K562 (cell line): ENCODE results near the gene FBXL3. TPM values are rescaled to one million over a fixed set of nuclear protein-coding genes. Genes with fewer than 3 reads are reported as not detected.

Source experiments
- ATAC-seq: fragments of 200-7000 bp; cut with Tn5 transposase; 3 replicates; pipeline ENCODE4 v1.9.1; 2020; ENCODE audit warnings: moderate library complexity
- Bru-seq: library from RNA; stranded (reverse); fragments of 400-500 nt; gene quantifications from one replicate; lab custom pipeline; 2021; lab: Mats Ljungman, UMichigan
- BruChase-seq, 2 experiments: library from RNA; stranded (reverse); fragments of 400-500 nt; gene quantifications; one replicate each; lab custom pipeline; 2021; lab: Mats Ljungman, UMichigan
- BruUV-seq: library from RNA; stranded (reverse); fragments of 400-500 nt; replicated peaks from 2 replicates; lab custom pipeline; 2021; lab: Mats Ljungman, UMichigan
- CTCF ChIA-PET: fragments of 300-600 bp; formaldehyde crosslinking; extraction: SDS; loops from one replicate; lab custom pipeline; 2021; ENCODE audit warnings: low intra/inter-chr PET ratio; lab: Yijun Ruan, JAX
- POLR2A ChIA-PET: fragments of 300-600, 350-650 bp; sonication (Branson Sonifier 250); formaldehyde crosslinking; extraction: SDS; loops from one replicate; lab custom pipeline; 2021; ENCODE audit warnings: antibody characterized with exemption, inconsistent platforms; lab: Yijun Ruan, JAX
- DNase-seq, 4 experiments: peaks; one replicate each; pipeline versions ENCODE4 v3.0.0 to v3.0.0-alpha.2; 2011 to 2018; ENCODE audit warnings: low spot score in 3 of 4, mixed read lengths in 3 of 4; ENCODE audit errors: extremely low read depth in 1 of 4
- FAIRE-seq: peaks from 2 replicates; lab custom pipeline; 2011; peaks lifted over from hg19 to GRCh38; lab: Jason Lieb, UNC
- H2AFZ ChIP-seq: 2 replicates; pipeline ENCODE4 v1.6.0; 2011; ENCODE audit warnings: low read depth, low read length, control low read depth, inconsistent platforms
- H3K27ac ChIP-seq: fragments of 200-600 bp; 3 replicates; pipeline ENCODE4 v1.8.0; 2011; ENCODE audit warnings: low read depth, mild to moderate bottlenecking, control low read depth, inconsistent platforms, low read length, moderate library complexity, mixed read lengths; ENCODE audit errors: extremely low read depth
- H3K27me3 ChIP-seq, 2 experiments: fragments of 300-600 bp in 1 of 2; 2 replicates in 1 of 2; 3 replicates in 1 of 2; pipeline versions ENCODE4 v1.6.0 to v1.8.0; 2011; ENCODE audit warnings: inconsistent platforms in 2 of 2, low read length in 2 of 2, mild to moderate bottlenecking in 1 of 2, mixed read lengths in 1 of 2, moderate library complexity in 1 of 2; ENCODE audit not compliant: control insufficient read depth in 2 of 2, insufficient read depth in 2 of 2
- H3K36me3 ChIP-seq: fragments of 300-600 bp; 3 replicates; pipeline ENCODE4 v1.8.0; 2011; ENCODE audit warnings: mild to moderate bottlenecking, low read length, inconsistent platforms; ENCODE audit not compliant: control insufficient read depth, insufficient read depth
- H3K4me1 ChIP-seq, 2 experiments: fragments of 200-600 bp in 1 of 2; replicated peaks in 1 of 2; 2 replicates in 1 of 2; 3 replicates in 1 of 2; pipeline versions ENCODE4 v1.5.1 to v1.8.0; 2011; ENCODE audit warnings: inconsistent platforms in 2 of 2, low read length in 2 of 2, mild to moderate bottlenecking in 1 of 2, mixed read lengths in 1 of 2, moderate library complexity in 1 of 2; ENCODE audit not compliant: control insufficient read depth in 2 of 2, insufficient read depth in 2 of 2
- H3K4me2 ChIP-seq: 2 replicates; pipeline ENCODE4 v1.6.1; 2011; ENCODE audit warnings: low read length, control low read depth, inconsistent platforms, mixed read lengths; ENCODE audit not compliant: insufficient read depth
- H3K4me3 ChIP-seq: fragments of 200-600 bp; sonication (generic), shearing (Covaris generic); 2 replicates; pipeline ENCODE4 v1.5.1; 2016; ENCODE audit warnings: control low read depth, inconsistent platforms
- H3K79me2 ChIP-seq: fragments of 200-600 bp; 3 replicates; pipeline ENCODE4 v1.8.0; 2011; ENCODE audit warnings: low read length, inconsistent platforms; ENCODE audit not compliant: control insufficient read depth, insufficient read depth
- H3K9ac ChIP-seq, 2 experiments: 2 replicates each; pipeline versions ENCODE4 v1.6.0 to v1.6.1; 2011; ENCODE audit warnings: low read depth in 2 of 2, low read length in 2 of 2, control low read depth in 1 of 2, inconsistent platforms in 1 of 2, mild to moderate bottlenecking in 1 of 2, mixed read lengths in 1 of 2; ENCODE audit not compliant: insufficient read depth in 1 of 2
- H3K9me1 ChIP-seq: one replicate; pipeline ENCODE4 v1.6.0; 2011; ENCODE audit warnings: inconsistent platforms, mild to moderate bottlenecking, low read length, moderate library complexity; ENCODE audit not compliant: control insufficient read depth, insufficient read depth
- H3K9me3 ChIP-seq: replicated peaks from 2 replicates; pipeline ENCODE4 v1.5.1; 2011; ENCODE audit warnings: low read depth, low read length, inconsistent platforms; ENCODE audit not compliant: control insufficient read depth, insufficient read depth
- H4K20me1 ChIP-seq: replicated peaks from 2 replicates; pipeline ENCODE4 v1.6.1; 2011; ENCODE audit warnings: low read length, inconsistent platforms, mixed read lengths; ENCODE audit not compliant: control insufficient read depth, insufficient read depth
- E2F3 ChIP-seq: fragments of 250-450 bp; sonication (Bioruptor Pico); IDR thresholded peaks from 2 replicates; pipeline ENCODE4 v1.4.0; 2020; ENCODE audit warnings: mild to moderate bottlenecking
- HMG20B ChIP-seq: fragments of 250-450 bp; sonication (Bioruptor Pico); IDR thresholded peaks from 2 replicates; pipeline ENCODE4 v1.5.0; 2021; ENCODE audit warnings: mild to moderate bottlenecking
- HNRNPK ChIP-seq: fragments of 200-400 bp; formaldehyde crosslinking; IDR thresholded peaks from one replicate; pipeline ENCODE4 v1.6.1; 2018; ENCODE audit warnings: mild to moderate bottlenecking, low read depth, low read length; ENCODE audit not compliant: poor library complexity, severe bottlenecking
- RAD51 ChIP-seq: fragments of 450-650 bp; IDR thresholded peaks from 2 replicates; pipeline ENCODE4 v1.7.1; 2016; ENCODE audit warnings: low read depth, mild to moderate bottlenecking, borderline replicate concordance
- ZBTB7A ChIP-seq: IDR thresholded peaks from 2 replicates; pipeline ENCODE4 v1.6.1; 2011; ENCODE audit warnings: low read depth, mild to moderate bottlenecking, low read length, moderate library complexity, borderline replicate concordance; ENCODE audit not compliant: control insufficient read depth
- WGBS: fragments of 100-300 bp; shearing (Covaris generic); methylation state at CpG from one replicate; pipeline ENCODE4 v1.1.6; 2016; ENCODE audit warnings: low coverage, mixed read lengths; ENCODE audit not compliant: insufficient coverage; ENCODE audit errors: missing lambda C conversion rate; 5-methylcytosine and 5-hydroxymethylcytosine counted together
- in situ Hi-C: fragments of 300-500 bp; cut with MboI; formaldehyde crosslinking; loops from 4 replicates; pipeline ENCODE4 v1.15.0; 2018; ENCODE audit warnings: inconsistent platforms, mixed read lengths
- intact Hi-C: fragments of 100-400 bp; cut with micrococcal nuclease; formaldehyde crosslinking; loops from 2 replicates; pipeline ENCODE4 v1.14.2; 2022
- long read RNA-seq, 3 experiments: library from polyadenylated mRNA in 2 of 3; library from RNA in 1 of 3; unstranded in 2 of 3; stranded (forward) in 1 of 3; transcript quantifications; one replicate each; pipeline ENCODE4 v2.0.0, GENCODE V29; 2019 to 2022
- polyA minus RNA-seq, 3 experiments: library from RNA; depleted of rRNA, polyadenylated mRNA; stranded (reverse); fragments of >200 nt; gene quantifications; 2 replicates each; pipeline ENCODE4 v1.2.3, GENCODE V29; 2011
- polyA plus RNA-seq, 8 experiments: library from polyadenylated mRNA; depleted of rRNA in 4 of 8; stranded (reverse) in 5 of 8; unstranded in 3 of 8; fragments of >200 nt; fragmentation: Nextera tagmentation in 2 of 8; fragmentation: Illumina TruSeq in 1 of 8; extraction: Ambion mirVana in 2 of 8; extraction: Trizol in 1 of 8; gene quantifications; 2 replicates each; pipeline versions ENCODE4 v1.2.1 to v1.2.3, GENCODE V29; 2011 to 2014; ENCODE audit warnings: inconsistent platforms in 1 of 8, missing spikeins in 1 of 8
- total RNA-seq, 7 experiments: library from RNA; depleted of rRNA in 6 of 7; stranded (reverse); fragments of >200 nt in 6 of 7; fragmentation: Illumina TruSeq in 2 of 7; extraction: Trizol in 2 of 7; gene quantifications; 2 replicates each; pipeline versions ENCODE4 v1.2.1 to v1.2.3, GENCODE V29; 2011 to 2021; ENCODE audit warnings: low replicate concordance in 1 of 7
- TF ChIP-seq, protein P1 (sequence below): fragments of 450-650 bp; IDR thresholded peaks from 2 replicates; pipeline ENCODE4 v1.7.1; 2018; ENCODE audit warnings: mild to moderate bottlenecking, low read depth; ENCODE audit not compliant: partially characterized antibody
- TF ChIP-seq, protein P2 (sequence below), 2 experiments: IDR thresholded peaks; 2 replicates each; pipeline ENCODE4 v1.6.1; 2011; ENCODE audit warnings: borderline replicate concordance in 1 of 2, control low read depth in 1 of 2, low read depth in 1 of 2, low read length in 1 of 2, mild to moderate bottlenecking in 1 of 2, mixed read lengths in 1 of 2, moderate library complexity in 1 of 2; ENCODE audit not compliant: insufficient read depth in 1 of 2, insufficient read length in 1 of 2, poor library complexity in 1 of 2, severe bottlenecking in 1 of 2; ENCODE audit errors: extremely low read depth in 1 of 2

Gene FBXL3, protein sequence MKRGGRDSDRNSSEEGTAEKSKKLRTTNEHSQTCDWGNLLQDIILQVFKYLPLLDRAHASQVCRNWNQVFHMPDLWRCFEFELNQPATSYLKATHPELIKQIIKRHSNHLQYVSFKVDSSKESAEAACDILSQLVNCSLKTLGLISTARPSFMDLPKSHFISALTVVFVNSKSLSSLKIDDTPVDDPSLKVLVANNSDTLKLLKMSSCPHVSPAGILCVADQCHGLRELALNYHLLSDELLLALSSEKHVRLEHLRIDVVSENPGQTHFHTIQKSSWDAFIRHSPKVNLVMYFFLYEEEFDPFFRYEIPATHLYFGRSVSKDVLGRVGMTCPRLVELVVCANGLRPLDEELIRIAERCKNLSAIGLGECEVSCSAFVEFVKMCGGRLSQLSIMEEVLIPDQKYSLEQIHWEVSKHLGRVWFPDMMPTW
- 11.3 and 25.8 TPM in 2 replicates for total RNA-seq (2011; cell fraction: chromatin; rRNA removed; ENCODE audit: low replicate concordance)
- 8.0 and 10.4 TPM in 2 replicates for total RNA-seq (2011; cell fraction: nucleolus; rRNA removed)
- 11.7 and 20.0 TPM in 2 replicates for total RNA-seq (2011; cell fraction: nucleoplasm; rRNA removed)
- total RNA-seq (2014; rRNA removed) (14.7 and 16.9 TPM in 2 replicates), total RNA-seq (2014; rRNA removed; fragmentation: Illumina TruSeq; extraction: Trizol) (14.8 and 16.7 TPM in 2 replicates), total RNA-seq (2015; rRNA removed; fragmentation: Illumina TruSeq; extraction: Trizol) (15.3 and 16.4 TPM in 2 replicates), total RNA-seq (2021) (11.2 and 12.6 TPM in 2 replicates), polyA plus RNA-seq (2011; rRNA removed) (10.5 and 13.7 TPM in 2 replicates), polyA plus RNA-seq (2014; fragmentation: Illumina TruSeq; extraction: Trizol) (9.6 and 11.1 TPM in 2 replicates), polyA plus RNA-seq (2014; fragmentation: Nextera tagmentation; extraction: Ambion mirVana) (1 to 10 TPM; 3.8 to 4.0 TPM), polyA plus RNA-seq (2014; rRNA removed) (9.8 and 14.3 TPM in 2 replicates), polyA minus RNA-seq (2011; rRNA and poly(A)+ RNA removed) (18.1 and 18.4 TPM in 2 replicates), Bru-seq, nascent RNA (percentile 86 among the genes with signal in this experiment), BruChase-seq, experiment 1, labeled RNA remaining after a 2-hour chase (percentile 85 among the genes with signal in this experiment), BruChase-seq, experiment 2, labeled RNA remaining after a 6-hour chase (percentile 81 among the genes with signal in this experiment)
- 5.5 and 5.7 TPM in 2 replicates for polyA plus RNA-seq (2011; cell fraction: cytosol; rRNA removed)
- polyA plus RNA-seq (2011; cell fraction: nucleus; rRNA removed), result 6.5 and 7.4 TPM in 2 replicates
- polyA plus RNA-seq (2012), result 6.2 and 8.0 TPM in 2 replicates
- polyA minus RNA-seq (2011; cell fraction: cytosol; rRNA and poly(A)+ RNA removed), result 6.2 and 7.2 TPM in 2 replicates
- 10.5 and 15.7 TPM in 2 replicates for polyA minus RNA-seq (2011; cell fraction: nucleus; rRNA and poly(A)+ RNA removed)
- long read RNA-seq, experiment 1, transcript FBXL3-201 (5 exons, 3,503 nt), result major isoform, 24 of 53 reads
- long read RNA-seq, experiment 1, partial matches to known transcripts, result 1 of 53 reads
- long read RNA-seq, experiment 1, other reads (novel, unspliced or antisense), result 27 of 53 reads
- long read RNA-seq, experiment 2, partial matches to known transcripts, result 0 of 13 reads
- long read RNA-seq, experiment 2, other reads (novel, unspliced or antisense), result 12 of 13 reads
- long read RNA-seq, experiment 3, partial matches to known transcripts, result 0 of 8 reads
- long read RNA-seq, experiment 3, other reads (novel, unspliced or antisense), result 5 of 8 reads

DNA sequence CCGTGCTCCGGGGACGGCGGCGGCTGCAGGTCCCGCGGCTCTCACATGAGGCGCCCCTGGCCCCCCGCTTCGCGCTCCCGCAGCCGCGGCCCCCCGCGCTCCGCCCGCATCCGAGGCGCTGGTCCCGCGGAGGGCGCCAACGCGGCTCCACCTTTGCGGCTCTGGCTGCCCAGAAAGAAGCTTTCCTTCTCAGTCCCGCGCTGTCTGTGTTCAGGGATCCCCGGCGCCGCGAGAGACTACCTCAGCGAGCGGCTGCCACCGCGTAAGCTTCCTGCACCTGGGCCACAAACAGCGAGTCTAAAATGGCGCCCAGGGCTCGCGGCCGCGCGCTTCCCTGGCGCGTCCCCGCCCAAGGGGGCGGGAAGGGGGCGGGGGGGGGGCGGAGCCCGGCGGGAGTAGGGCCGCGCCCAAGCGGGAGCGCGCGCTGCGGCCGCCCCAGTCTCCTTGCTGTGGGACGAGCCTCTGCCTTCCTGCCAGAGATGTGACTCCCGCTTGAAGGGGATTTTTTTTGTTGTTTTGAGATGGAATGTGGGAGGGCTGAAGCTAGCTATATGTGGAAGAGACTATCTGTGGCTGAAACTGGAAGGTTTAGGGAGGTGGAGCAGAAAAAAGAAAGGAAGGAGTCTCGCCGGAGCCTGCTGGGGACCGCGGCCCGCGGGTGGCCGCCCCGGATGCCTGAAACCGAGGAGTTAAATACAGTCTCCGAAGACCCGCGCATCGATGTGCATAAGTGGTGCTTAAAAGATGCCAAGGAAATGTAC lies at the start of gene FBXL3:
FBXL3 (minus strand) TSS at position 299 of the 761 bp plus-strand sequence. CDS start 5,299 bp downstream, outside the sequence.
- intact Hi-C loops (loop anchor here (5.0 kb wide), 1 partner anchor 300 kb away; the partner anchor contains the start of gene MYCBP2), in situ Hi-C loops (loop anchor here (10.0 kb wide), 1 partner anchor 288 kb away; no protein-coding TSS in a partner anchor)
- Histone ChIP-seq H3K4me2 (peak within 1 kb of the TSS; percentile 78), H3K9ac (peak within 1 kb of the TSS; percentile 87 to 96), H3K9me3 (no peaks in the 10 kb centered on the region), H3K27ac (peak within 1 kb of the TSS; percentile 96), H3K9me1 (peaks cover 5% of the 10 kb centered on the region), H3K79me2 (peaks cover 44% of the 10 kb centered on the region), H3K27me3 (no peaks in the 10 kb centered on the region), H3K4me3 (peak within 1 kb of the TSS; percentile 93), H2AFZ (peak within 1 kb of the TSS; percentile 93), H3K4me1 (peaks cover 6 to 8% of the 10 kb centered on the region in 2 experiments; a peak in 4 of 5 replicates), H3K36me3 (peaks cover 17% of the 10 kb centered on the region; the same call in 1 of the 3 replicates), H4K20me1 (peaks cover 16% of the 10 kb centered on the region)
- FAIRE-seq (no peak), DNase-seq (peak; percentile 80 to 86 (median 84)), ATAC-seq (peak; percentile 77)
- ChIA-PET CTCF (interaction anchor here (0.5 kb wide), 1 partner anchor 48 kb away, joined by 5 read pairs; no protein-coding TSS in a partner anchor), POLR2A (interaction anchor here (0.6 to 3.0 kb wide), 8 partner anchors 8 to 190 kb away, joined by 3 to 13 read pairs (median 3); no protein-coding TSS in a partner anchor)
- BruUV-seq, result no TSS peak
- WGBS, result 2% methylated on average over 12 of the region's 74 CpGs
- TF ChIP-seq ZBTB7A (no peak; the same call in 1 of the 2 replicates), E2F3 (CRISPR knock-in tag) (no peak), HMG20B (no peak), RAD51 (no peak), HNRNPK (peak; percentile 9)
- TF ChIP-seq, protein P1, sequence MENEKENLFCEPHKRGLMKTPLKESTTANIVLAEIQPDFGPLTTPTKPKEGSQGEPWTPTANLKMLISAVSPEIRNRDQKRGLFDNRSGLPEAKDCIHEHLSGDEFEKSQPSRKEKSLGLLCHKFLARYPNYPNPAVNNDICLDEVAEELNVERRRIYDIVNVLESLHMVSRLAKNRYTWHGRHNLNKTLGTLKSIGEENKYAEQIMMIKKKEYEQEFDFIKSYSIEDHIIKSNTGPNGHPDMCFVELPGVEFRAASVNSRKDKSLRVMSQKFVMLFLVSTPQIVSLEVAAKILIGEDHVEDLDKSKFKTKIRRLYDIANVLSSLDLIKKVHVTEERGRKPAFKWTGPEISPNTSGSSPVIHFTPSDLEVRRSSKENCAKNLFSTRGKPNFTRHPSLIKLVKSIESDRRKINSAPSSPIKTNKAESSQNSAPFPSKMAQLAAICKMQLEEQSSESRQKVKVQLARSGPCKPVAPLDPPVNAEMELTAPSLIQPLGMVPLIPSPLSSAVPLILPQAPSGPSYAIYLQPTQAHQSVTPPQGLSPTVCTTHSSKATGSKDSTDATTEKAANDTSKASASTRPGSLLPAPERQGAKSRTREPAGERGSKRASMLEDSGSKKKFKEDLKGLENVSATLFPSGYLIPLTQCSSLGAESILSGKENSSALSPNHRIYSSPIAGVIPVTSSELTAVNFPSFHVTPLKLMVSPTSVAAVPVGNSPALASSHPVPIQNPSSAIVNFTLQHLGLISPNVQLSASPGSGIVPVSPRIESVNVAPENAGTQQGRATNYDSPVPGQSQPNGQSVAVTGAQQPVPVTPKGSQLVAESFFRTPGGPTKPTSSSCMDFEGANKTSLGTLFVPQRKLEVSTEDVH, result no peak
- TF ChIP-seq, protein P2, sequence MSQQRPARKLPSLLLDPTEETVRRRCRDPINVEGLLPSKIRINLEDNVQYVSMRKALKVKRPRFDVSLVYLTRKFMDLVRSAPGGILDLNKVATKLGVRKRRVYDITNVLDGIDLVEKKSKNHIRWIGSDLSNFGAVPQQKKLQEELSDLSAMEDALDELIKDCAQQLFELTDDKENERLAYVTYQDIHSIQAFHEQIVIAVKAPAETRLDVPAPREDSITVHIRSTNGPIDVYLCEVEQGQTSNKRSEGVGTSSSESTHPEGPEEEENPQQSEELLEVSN (IDR thresholded peaks at IDR 0.05; ENCODE audit: borderline replicate concordance in 1 of 2, extremely low read depth in 1 of 2, insufficient read depth in 1 of 2, insufficient read length in 1 of 2, low read depth in 1 of 2, low read length in 1 of 2, poor library complexity in 1 of 2, severe bottlenecking in 1 of 2), result no peak
